NCI-H146 treated with DMSO at 0.1 percent for 48 hours (cell line): ENCODE results near the gene FAM118A.
"Not testable (repeated sequence)": the region's sequence is repeated elsewhere in the genome, so short reads cannot be mapped to it uniquely, and the experiment has no call there.

Source experiments
- DNase-seq: peaks from one replicate; lab custom pipeline; 2025; ENCODE audit not compliant: unreplicated experiment; lab: John Stamatoyannopoulos, UW

Gene FAM118A

GRCh38 chr22:45309422-45310227, at the start of gene FAM118A:
Gene FAM118A (plus strand): TSS chr22:45309934. CDS start chr22:45322380, 12,446 bp downstream.
- DNase-seq, result peak; percentile 62

DNA sequence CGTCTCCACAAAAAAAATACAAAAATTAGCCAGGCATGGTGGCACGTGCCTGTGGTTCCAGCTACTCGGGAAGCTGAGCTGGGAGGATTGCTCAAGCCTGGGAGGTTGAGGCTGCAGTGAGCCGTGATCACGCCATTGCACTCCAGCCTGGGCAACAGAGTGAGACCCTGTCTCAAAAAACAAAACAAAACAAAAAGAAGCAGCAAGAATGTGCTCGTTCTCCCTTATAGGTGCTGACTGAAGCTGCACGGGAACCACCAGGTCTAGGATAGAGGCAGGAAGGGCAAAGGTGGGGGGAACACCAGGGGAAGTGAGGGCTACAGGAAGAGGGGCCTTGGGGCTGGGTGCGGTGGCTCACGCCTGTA, 49.4 kb upstream of the FAM118A start:
- DNase-seq, result not testable (repeated sequence)

DNA sequence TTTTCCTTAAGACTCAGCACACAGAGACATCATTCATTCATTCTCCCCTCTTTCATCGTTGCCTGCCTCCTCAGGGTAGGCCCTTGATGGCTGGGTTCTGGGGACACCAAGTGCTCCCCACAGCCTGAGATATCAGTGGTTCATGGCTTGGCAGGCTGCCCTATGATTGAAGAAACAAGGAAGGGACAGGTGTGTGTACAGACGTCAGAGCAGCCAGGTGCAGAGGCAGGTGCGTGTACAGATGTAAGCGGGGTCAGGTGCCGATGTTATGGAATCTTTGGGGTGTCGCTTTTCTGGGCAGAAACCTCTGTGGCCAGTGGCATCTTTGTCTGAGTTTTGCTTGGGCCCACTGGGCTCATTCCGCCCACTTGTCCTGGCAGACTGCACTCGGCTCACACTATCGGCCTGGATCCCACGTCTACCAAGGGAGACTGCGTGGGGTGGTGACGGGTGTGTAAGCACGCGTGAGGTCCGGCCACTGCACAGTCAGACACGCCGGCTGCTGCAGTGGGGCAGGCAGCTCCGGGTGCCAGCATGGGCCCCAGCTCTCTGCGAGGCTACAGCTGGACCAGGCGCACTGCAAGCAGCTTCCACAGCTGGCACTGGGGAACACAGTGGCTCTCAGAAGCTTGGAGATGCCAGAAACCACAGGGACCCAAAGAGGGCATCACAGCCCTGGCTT, 48.2 kb upstream of the FAM118A start:
- no peak for DNase-seq

GRCh38 chr22:45262195-45262930, 47.4 kb upstream of the FAM118A start:
- no peak for DNase-seq

DNA sequence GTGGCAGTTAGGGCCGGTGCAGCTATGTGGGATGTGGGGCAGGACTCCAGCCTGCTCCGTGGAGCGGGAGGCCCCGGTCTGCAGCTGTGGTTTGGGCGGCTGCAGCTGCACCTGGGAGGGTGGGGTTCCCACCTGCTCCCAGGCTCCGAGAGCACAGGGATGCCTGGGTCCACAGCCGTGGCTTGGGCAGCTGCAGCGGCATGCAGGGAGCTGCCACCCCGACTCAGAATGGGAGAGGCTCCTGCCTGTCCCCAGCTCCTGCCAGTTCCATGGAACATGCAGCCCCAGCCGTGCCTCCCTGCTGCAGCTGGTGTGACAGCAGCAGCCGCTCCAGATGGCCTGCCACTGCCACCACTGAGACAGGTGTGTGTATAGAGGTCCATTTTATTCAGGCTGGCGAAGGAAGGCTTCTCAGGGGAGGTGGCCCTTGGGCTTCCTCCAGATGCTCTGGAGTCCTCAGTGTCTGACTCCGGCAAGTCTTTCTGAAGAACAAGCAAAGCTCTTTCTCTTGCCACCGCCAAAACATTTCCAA, 46.7 kb upstream of the FAM118A start:
- DNase-seq, result no peak

GRCh38 chr22:45263463-45264269, 46.1 kb upstream of the FAM118A start:
- peak; percentile 14 for DNase-seq

GRCh38 chr22:45265535-45265934, 44.2 kb upstream of the FAM118A start:
- no peak for DNase-seq

- DNase-seq, result peak; percentile 30
Observed at GRCh38 chr22:45268167-45268957, 41.4 kb upstream of the FAM118A start.

DNA sequence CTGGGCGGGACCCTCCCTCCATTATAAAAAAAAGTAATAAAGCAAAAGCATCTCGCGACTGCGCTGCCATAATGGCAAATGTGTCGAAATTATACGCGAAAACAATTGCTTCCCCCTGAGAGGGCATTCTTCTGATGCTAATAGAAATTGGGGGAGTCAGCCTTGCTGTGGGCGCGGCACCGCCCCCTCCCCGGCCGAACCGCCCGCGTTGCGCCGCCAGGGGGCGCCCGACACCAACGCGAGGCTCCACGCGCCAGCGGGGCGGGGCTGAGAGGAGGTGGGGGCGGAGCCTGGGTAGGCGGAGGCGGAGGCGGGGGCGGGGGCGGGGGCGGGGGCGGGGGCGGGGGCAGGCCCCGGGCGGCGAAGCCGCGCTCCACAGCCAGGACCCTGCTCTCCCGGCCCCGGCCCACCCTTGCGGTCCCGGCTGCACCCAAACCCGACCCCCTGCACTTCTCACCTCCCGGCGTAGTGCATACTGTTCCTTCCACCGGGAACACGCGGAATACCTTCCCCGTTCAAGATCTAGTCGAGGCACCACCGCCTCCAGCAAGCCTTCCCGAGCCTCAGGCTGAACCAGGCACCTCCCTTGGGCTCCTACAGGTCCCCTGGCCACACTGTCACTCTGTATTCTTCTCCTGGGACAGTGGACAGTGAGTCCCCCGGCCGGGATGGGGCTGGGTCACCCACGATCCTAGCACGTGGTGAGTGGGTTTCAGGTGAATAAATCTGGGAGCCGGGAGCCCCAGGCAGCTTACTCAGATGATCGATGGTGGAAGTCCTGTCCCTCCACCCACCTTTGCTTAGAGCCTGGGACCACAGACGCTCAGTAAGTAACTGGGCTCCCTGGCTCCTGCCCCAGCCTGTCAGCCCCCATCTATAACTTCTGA, 40.5 kb upstream of the FAM118A start:
- no peak for DNase-seq

- no peak for DNase-seq
Observed at GRCh38 chr22:45270095-45271020, 39.4 kb upstream of the FAM118A start.

- DNase-seq, result no peak
Observed at GRCh38 chr22:45271667-45272201, 38.0 kb upstream of the FAM118A start.

GRCh38 chr22:45272498-45272897, 37.2 kb upstream of the FAM118A start:
- no peak for DNase-seq

GRCh38 chr22:45273452-45274075, 36.2 kb upstream of the FAM118A start:
- no peak for DNase-seq

DNA sequence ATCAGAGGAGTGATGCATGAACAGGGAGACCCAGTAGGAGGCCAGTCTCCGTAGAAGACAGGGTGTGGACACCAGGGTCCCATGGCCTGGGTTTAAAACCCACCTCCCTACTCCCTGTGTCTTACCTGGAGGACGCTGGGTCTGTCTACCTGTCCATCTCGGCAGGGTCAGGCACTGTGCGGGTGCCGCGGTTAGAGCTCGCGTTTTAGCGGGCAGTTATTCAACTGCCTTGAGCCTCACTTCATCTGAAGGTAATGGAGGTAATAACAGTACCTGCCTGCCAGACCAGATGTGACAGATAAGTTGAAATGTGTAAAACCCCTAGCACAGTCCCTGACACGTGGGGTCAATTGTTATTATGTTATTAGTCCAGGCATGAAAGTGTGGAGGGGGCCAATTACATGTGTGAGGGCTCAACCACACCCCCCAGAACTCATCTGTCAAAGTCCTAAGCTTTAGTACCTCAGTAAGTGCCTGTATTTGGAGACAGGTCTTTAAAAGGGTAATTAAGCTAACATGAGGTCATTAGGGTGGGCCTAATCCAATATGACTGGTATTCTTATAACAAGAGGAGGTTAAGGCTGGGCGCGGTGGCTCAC, 33.1 kb upstream of the FAM118A start:
- DNase-seq, result no peak

- not testable (repeated sequence) for DNase-seq
Observed at GRCh38 chr22:45277720-45278119, 32.0 kb upstream of the FAM118A start.

GRCh38 chr22:45278125-45278524, 31.6 kb upstream of the FAM118A start:
- no peak for DNase-seq

DNA sequence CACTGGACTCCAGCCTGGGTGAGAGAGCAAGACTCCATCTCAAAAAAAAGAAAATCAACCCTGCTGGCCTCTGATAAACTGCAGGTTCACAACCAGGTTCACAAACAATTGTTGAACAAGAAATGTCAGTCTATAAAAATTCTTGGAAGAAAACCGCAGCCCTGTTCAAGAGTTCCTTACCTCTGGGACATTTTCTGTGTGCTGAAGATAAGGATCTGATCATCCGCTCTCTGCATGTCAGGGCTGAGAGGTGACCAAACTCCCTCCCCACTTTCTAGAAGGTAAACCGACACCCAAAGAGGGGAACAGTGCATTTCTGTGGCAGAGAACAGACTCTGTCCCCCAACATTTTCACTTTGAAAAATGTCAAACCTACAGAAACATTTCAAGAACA, 29.1 kb upstream of the FAM118A start:
- DNase-seq, result no peak
